ENCODE measurements around the gene GNG7.

DNA sequence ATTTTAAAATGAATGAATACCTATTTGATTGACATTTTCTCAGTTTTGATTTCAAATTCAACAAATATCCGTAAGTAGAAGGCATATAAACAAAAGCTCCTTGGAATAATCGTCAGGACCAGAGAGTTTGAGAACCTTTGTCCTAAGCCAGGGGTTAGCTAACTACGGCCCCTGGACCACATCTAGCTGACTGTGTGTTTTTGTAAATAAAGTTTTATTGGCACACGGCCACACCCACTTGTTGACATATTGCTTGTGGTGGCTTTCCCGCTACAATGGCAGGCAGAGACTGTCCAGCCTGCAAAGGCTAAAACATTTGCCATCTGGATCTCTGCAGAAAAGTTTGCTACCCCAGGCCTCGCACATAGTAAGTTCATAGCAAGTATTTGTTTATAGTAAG, 83.4 kb downstream of the GNG7 start:
- TF ChIP-seq EZH2phosphoT487 (IDR thresholded peaks at IDR 0.05; ENCODE audit: insufficient read depth, low read depth) (no peak), EZH2 (IDR thresholded peaks at IDR 0.05; ENCODE audit: insufficient read depth, poor library complexity, severe bottlenecking) (no peak)
